GM19023 (cell line): ENCODE measurements around the gene TXNL4B.
"Not testable (repeated sequence)": the region's sequence is repeated elsewhere in the genome, so short reads cannot be mapped to it uniquely, and the experiment has no call there.

Source experiments
- ATAC-seq: cut with Tn5 transposase; IDR thresholded peaks from one replicate; pipeline ENCODE4 v1.9.1; 2021; ENCODE audit warnings: mild to moderate bottlenecking, moderate library complexity; ENCODE audit not compliant: unreplicated experiment

TXNL4B gene

DNA sequence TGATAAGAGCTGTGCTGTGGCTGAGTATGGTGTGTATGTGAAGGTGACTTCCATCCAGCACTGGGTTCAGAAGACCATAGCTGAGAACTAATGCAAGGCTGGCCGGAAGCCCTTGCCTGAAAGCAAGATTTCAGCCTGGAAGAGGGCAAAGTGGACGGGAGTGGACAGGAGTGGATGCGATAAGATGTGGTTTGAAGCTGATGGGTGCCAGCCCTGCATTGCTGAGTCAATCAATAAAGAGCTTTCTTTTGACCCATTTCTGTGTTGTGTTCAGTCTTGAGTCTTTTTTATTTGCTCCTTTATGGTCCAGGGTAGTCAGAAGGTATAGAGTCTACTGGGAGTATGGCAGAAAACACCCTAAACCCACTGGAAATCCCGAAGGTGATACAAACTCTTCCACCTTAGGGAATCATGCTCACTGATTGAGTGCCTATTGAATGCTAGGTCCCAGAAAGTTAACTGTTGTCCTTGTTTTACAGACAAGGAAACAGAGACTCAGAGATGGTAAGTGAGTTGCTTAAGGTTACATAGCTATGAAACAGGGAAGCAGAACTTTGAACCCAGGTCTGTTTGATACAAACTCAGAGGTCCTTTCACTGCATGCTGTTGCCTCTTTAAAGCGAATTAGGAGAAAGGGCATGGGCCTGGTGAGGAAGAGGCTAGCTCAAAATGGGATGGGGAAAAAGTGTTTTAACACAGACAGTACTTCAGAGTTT, 16.3 kb downstream of the TXNL4B start:
- not testable (repeated sequence) for ATAC-seq

GRCh38 chr16:72075067-72075466, 18.4 kb downstream of the TXNL4B start:
- ATAC-seq, result not testable (repeated sequence)

DNA sequence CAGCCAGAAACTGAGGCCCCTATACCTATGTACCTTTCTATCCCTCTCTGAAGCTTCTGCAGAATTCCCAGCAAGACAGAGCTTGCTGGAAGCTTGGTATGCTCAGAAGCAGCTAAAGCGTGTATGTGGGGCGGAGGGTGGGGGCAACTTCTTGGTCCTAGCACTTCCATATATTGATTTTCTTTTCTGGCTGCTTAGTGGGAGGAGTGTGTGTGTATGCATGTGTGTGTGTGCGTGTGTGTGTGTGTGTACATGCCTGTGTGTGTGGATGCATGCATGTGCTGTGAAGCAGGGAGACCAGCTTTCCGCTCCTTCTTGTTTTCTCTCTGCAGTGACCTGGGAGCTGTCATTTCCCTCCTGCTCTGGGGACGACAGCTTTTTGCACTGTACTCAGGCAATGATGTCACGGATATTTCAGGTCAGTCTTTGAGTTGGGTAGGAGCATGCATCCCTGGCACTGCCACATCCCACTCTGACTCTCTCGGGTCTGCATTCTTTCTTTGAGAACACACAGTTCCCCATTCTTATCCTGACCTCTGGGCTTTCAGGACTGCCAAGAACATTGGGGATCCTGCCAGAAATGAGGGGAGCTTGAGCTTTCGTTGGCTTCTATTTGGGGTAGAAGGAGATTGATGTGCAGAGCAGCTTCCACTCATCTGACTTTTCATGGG, 19.7 kb downstream of the TXNL4B start:
- no peak for ATAC-seq

- no peak for ATAC-seq
Observed at GRCh38 chr16:72072514-72073342, 20.7 kb downstream of the TXNL4B start.

DNA sequence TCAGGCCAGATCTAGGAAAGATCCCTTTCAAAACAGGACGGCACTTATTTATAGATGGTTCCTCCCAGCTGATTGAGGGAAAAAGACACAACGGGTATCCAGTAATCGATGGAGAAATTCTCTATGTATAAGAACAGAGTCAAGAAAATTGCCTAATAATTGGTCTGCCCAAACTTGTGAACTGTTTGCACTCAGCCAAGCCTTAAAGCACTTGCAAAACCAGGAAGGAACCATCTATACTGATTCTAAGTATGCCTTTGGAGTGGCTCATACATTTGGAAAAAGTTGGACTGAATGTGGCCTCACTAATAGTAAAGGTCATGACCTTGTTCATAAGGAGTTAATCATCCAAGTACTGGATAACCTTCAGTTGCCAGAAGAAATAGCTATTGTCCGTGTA, 24.5 kb downstream of the TXNL4B start:
- ATAC-seq, result no peak

DNA sequence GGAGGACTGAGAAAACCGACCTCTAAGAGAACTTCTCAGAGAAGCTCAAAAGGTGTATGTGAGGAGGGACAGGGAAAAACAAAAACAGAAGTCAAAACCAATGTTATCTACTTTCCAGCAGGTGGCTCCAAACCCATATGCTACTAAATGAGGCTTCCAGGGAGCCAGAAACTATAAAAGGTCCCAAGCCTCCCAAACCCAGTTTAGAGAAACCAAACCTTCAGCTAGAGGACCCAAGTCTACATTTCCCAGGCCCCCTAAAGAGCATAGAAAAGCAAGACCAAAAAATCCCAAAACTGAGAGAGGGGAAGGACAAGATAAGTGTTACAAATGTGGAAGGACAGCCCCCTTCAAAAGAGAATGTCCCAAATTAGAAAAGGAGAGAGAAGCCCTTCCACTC, 26.7 kb downstream of the TXNL4B start:
- no peak for ATAC-seq

DNA sequence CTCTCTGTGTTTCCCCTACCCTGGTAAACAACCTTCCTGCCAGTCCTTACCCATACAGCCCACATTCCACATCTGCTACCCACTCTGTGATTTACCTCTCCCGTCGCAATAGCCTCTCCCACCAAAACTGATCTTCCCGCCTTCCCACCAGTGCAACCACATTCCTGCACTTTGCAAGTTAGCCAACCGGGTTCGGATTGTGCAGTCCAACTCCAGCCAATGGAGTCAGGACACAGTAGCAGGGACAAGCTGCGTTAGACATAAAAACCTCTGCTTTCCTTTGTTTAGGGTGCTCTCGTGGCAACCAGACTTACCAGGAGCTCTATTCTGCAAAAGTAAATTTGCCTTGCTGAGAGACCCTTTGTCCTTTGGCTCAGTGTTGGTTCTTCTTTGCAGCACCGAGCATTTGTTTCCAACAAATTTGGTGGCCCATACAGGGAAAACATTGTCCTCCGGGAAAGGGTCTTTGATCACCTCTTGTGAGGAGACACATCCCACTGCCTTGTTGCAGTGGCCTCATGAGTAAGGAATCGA, 29.0 kb downstream of the TXNL4B start:
- ATAC-seq, result no peak

GRCh38 chr16:72061564-72061963, 31.9 kb downstream of the TXNL4B start:
- ATAC-seq, result no peak

GRCh38 chr16:72060405-72060804, 33.0 kb downstream of the TXNL4B start:
- no peak for ATAC-seq

- not testable (repeated sequence) for ATAC-seq
Observed at GRCh38 chr16:72059060-72059459, 34.4 kb downstream of the TXNL4B start.

DNA sequence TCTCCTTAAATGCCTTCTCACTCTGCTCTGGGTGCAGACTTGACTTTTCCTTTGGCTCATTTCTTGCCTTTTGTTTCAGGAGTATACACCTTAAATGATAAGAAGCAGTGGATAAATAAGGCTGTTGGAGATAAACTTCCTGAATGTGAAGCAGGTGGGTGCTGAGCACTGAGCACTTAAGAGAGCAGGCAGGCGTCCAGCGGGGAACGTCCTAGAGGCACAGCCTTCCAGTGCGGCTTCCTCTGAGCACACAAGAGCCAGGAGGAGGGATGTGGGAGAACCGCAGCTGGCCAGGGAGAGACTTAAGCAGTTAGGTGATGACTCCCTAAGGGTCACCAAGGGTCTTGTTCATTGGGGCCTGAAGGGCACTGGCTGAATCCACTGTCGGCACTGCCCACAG, 36.1 kb downstream of the TXNL4B start:
- ATAC-seq, result not testable (repeated sequence)

- no peak for ATAC-seq
Observed at GRCh38 chr16:72055911-72056310, 37.5 kb downstream of the TXNL4B start.

- not testable (repeated sequence) for ATAC-seq
Observed at GRCh38 chr16:72054254-72054847, 39.1 kb downstream of the TXNL4B start, which contains the start of gene HP. HP (plus strand) TSS chr16:72054505; CDS start chr16:72054653, 148 bp downstream.

GRCh38 chr16:72051818-72052217, 41.6 kb downstream of the TXNL4B start:
- ATAC-seq, result no peak

- no peak for ATAC-seq
Observed at GRCh38 chr16:72050769-72051464, 42.5 kb downstream of the TXNL4B start.

GRCh38 chr16:72049110-72049509, 44.3 kb downstream of the TXNL4B start:
- no peak for ATAC-seq

DNA sequence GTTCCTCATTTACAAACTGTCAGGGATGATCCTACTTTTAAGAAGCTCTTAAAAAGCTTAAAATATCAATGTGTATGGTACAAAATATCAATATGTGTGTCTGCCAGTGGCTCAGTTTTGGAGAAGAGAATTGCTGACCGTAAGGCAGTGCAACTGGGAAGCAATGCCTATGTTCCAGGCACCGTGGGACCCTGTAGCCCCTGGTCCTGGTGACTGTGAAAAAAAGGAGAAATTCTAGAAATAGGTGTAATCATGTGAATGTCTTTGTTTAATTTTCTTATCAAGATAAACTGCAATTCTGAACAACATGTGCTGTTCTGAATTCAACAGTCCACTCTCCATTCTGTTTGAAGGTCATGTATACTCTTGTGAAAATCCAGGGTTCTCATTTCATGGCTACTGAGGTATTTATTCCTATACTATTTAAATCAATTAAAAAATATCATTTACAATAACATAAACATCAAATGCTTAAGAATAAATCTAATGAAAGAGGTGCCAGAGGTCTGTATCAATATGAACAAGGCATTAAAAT, 48.5 kb downstream of the TXNL4B start:
- ATAC-seq, result no peak

DNA sequence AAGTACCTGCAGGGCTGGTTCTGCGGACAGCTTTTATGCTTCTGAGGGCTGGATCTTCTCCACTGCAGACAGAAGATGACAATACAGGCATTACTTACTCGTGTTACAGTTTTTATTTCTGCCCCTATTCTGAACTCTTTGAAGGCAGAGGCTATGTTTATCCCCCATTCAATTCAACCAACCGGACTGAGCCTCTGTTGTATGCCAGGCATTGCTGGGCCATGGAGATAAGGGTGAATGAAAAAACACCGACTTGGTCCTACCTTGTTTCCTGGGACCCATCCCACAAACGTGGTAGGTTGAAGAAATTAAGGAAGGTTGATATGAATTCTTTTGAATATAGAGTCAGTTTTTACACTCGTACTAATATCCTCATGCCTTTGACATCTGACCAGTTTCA, 49.1 kb downstream of the TXNL4B start:
- no peak for ATAC-seq

DNA sequence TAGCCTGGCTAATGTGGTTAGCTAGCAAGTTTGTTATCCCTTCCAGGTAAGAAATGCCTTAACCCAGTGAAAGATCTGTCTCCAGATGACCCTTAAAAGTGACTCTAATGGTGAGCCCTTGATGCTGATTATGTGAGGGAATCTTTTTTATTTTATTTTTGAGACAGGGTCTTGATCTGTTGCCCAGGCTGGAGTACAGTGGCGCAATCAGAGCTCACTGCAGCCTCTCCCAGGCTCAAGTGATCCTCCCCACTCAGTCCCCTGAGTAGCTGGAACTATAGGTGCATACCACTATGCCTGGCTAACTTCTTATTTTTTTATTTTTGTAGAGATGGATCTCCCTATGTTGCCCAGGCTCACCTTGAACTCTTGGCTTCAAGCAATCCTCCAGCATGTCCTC, 49.9 kb downstream of the TXNL4B start:
- ATAC-seq, result no peak

DNA sequence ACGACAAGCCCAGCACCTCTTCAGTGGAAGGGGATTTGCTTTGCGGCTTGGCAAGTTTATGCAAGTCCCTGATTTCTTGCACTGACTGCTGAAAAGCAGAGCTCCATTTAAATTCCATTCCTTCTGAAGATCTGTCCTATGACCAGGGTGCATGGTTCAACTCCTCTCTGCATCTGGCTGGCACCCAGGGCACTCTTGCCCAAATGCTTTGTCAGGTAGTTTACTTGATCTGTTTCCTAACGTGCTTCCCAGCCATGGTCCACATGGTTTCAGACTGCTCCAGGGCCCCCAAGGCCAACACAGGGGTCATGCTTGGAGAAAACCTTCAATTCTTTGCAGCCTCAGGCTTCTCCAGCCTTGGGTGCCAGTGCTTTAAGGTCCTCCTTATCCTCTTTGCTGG, 50.4 kb downstream of the TXNL4B start:
- ATAC-seq, result no peak
